Thoracic aorta (tissue), 2 donors: ENCODE measurements around the gene SUN3. TPM values are rescaled to one million over a fixed set of nuclear protein-coding genes. Genes with fewer than 3 reads are reported as not detected.

Experiments used
- ATAC-seq: fragments of 150-250 bp; one replicate; pipeline ENCODE4 v1.8.0; 2017; ENCODE audit warnings: low read depth; ENCODE audit not compliant: insufficient number of reproducible peaks, low FRiP score
- DNase-seq: peaks from one replicate; pipeline ENCODE4 v3.0.0-alpha.2; 2020; ENCODE audit warnings: low spot score
- H3K27ac ChIP-seq, 2 donors: fragments of 200-600 bp; sonication (generic); 1 replicate in 1 of 2; 2 replicates in 1 of 2; pipeline ENCODE4 v1.5.1; 2016; ENCODE audit warnings: mild to moderate bottlenecking in 2 of 2, moderate library complexity in 2 of 2
- H3K27me3 ChIP-seq: fragments of 200-600 bp; sonication (generic); replicated peaks from 2 replicates; pipeline ENCODE4 v1.6.0; 2016; ENCODE audit warnings: mild to moderate bottlenecking; ENCODE audit not compliant: insufficient read depth
- H3K36me3 ChIP-seq: fragments of 200-600 bp; sonication (generic); one replicate; pipeline ENCODE4 v1.5.1; 2016
- H3K4me1 ChIP-seq, 2 donors: fragments of 200-600 bp; sonication (generic); 1 replicate in 1 of 2; 2 replicates in 1 of 2; pipeline versions ENCODE4 v1.5.1 to v1.6.0; 2016; ENCODE audit warnings: low read depth in 2 of 2, mild to moderate bottlenecking in 1 of 2; ENCODE audit not compliant: control insufficient read depth in 1 of 2
- H3K4me3 ChIP-seq: fragments of 200-600 bp; sonication (generic); 2 replicates; pipeline ENCODE4 v1.5.1; 2016; ENCODE audit warnings: mild to moderate bottlenecking
- H3K9me3 ChIP-seq: fragments of 200-600 bp; sonication (generic); 2 replicates; pipeline ENCODE4 v1.5.1; 2016
- total RNA-seq, 2 donors: library from RNA; depleted of rRNA; stranded (reverse); fragments of >200 nt; gene quantifications; one replicate each; pipeline versions ENCODE4 v1.1.0 to v1.2.3, GENCODE V29; 2016
- TF ChIP-seq, protein P1 (sequence below): fragments of 200-600 bp; sonication (generic); IDR thresholded peaks from one replicate; pipeline ENCODE4 v1.5.1; 2019; ENCODE audit warnings: antibody characterized with exemption

Gene SUN3
- total RNA-seq, 2 donors from 2014 or later: not detected

DNA sequence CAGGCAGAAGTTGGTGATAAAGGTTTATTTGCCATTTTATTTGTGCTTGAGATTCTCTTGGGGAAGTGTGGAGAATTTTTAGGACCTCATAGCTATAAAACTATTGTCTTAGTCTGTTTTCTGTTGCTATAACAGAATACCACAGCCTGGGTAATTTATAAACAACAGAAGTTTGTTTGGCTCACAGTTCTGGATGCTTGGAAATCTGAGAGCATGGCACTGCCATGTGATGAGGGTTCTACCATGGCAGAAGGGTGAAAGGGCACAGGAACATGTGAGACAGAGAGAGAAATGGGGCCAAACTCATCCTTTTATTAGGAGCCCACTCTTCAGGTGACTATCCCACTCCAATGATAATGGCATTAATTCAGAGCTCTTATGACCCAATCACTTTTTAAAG, 12.3 kb downstream of the SUN3 start:
- Histone ChIP-seq H3K9me3 (no peaks in the 10 kb centered on the region), H3K27ac (no peak overlapping the region), H3K27me3 (no peaks in the 10 kb centered on the region), H3K4me3 (no peak overlapping the region), H3K4me1 (no peaks in the 10 kb centered on the region), H3K36me3 (no peaks in the 10 kb centered on the region)
- DNase-seq: no peak
- TF ChIP-seq, protein P1, sequence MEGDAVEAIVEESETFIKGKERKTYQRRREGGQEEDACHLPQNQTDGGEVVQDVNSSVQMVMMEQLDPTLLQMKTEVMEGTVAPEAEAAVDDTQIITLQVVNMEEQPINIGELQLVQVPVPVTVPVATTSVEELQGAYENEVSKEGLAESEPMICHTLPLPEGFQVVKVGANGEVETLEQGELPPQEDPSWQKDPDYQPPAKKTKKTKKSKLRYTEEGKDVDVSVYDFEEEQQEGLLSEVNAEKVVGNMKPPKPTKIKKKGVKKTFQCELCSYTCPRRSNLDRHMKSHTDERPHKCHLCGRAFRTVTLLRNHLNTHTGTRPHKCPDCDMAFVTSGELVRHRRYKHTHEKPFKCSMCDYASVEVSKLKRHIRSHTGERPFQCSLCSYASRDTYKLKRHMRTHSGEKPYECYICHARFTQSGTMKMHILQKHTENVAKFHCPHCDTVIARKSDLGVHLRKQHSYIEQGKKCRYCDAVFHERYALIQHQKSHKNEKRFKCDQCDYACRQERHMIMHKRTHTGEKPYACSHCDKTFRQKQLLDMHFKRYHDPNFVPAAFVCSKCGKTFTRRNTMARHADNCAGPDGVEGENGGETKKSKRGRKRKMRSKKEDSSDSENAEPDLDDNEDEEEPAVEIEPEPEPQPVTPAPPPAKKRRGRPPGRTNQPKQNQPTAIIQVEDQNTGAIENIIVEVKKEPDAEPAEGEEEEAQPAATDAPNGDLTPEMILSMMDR: no peak
- no peak for ATAC-seq

DNA sequence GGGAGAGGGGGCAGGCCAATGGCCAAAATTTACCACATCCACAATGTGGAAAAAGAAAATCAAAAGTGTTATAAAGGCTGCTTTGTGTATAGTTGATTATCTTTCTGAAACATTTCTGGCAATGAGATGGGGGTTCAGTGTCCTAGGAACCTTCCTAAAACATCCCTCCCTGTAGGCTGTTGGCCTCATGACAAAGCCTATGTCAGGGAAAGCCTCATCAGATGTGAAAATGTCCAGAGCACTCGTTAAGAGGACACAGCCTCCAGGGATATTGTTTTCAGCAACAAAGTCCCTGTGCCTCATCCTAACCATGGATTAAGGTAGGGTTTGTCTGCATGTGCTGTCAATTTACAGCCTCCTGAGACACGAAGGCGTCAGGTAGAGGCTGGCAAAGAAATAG, 17.0 kb downstream of the SUN3 start:
- no peak for ATAC-seq
- Histone ChIP-seq H3K36me3 (no peaks in the 10 kb centered on the region), H3K9me3 (no peaks in the 10 kb centered on the region), H3K27me3 (no peaks in the 10 kb centered on the region), H3K27ac (no peak overlapping the region), H3K4me3 (no peak overlapping the region), H3K4me1 (no peaks in the 10 kb centered on the region)
- TF ChIP-seq, protein P1: no peak
- DNase-seq: no peak

DNA sequence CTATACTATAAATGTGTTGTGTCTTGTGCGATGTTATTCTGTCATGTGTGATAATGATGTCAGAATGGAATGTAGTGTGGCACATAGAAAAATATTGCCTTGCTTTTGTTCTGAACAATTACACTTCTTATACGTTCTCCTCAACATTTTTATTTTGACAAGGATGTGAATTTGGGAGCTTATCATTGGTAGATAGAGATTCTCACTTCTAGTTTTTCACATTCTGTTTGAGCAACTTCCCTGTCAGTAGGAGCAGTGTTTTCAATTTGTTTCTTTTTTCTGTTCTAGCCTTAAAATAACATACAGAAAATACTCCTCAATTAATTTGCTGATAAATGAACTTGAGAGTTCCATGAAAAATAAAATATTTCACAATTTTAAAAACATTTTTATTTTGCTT, 17.6 kb downstream of the SUN3 start:
- DNase-seq (no peak), ATAC-seq (no peak)
- H3K36me3 ChIP-seq: no peaks in the 10 kb centered on the region
- no peak overlapping the region for H3K27ac ChIP-seq
- TF ChIP-seq, protein P1: no peak
- H3K9me3 ChIP-seq: no peaks in the 10 kb centered on the region
- H3K4me1 ChIP-seq: no peaks in the 10 kb centered on the region
- no peak overlapping the region for H3K4me3 ChIP-seq
- H3K27me3 ChIP-seq: no peaks in the 10 kb centered on the region

DNA sequence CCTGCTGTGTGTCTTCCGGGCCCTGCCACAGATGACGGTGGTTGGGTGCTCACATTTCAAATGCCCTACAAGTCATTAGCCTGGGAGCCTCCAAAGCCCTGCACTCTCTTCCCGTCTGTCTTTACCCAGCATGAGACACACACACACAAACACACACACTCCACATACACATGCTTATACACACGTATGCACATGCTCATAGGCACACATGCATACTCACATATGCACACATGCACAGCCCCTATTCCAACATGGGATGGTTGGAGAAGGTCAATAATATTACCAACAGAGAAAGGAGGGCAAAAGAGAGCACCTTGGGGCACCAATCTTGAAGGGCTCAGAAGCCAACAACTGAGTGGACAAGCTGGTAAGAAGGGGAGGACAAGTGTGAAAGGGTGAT, 19.0 kb downstream of the SUN3 start:
- Histone ChIP-seq H3K36me3 (no peaks in the 10 kb centered on the region), H3K27ac (no peak overlapping the region), H3K9me3 (no peaks in the 10 kb centered on the region), H3K4me3 (no peak overlapping the region), H3K4me1 (no peaks in the 10 kb centered on the region), H3K27me3 (no peaks in the 10 kb centered on the region)
- ATAC-seq: no peak
- TF ChIP-seq, protein P1: no peak
- no peak for DNase-seq

DNA sequence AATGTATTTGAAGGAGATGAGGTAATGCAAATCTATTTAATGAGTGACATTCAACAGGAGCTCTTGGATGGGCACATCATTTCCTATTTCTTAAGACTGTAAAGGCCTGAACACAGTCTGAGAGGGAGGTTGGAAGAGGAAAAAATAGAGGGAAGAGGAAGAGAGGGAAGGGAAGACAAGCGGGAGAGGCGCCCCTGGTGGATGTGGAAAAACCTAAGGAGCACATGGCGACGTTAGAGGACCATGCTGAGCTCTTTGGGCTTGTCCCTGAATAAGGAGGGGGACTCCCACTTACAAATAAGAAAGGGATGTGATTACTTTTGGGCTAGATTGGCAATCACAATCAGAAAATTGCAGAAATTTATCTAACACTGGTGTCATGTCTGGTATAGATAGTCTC, 19.6 kb downstream of the SUN3 start:
- no peaks in the 10 kb centered on the region for H3K36me3 ChIP-seq
- H3K4me1 ChIP-seq: no peaks in the 10 kb centered on the region
- no peak overlapping the region for H3K27ac ChIP-seq
- no peaks in the 10 kb centered on the region for H3K9me3 ChIP-seq
- DNase-seq: no peak
- no peak overlapping the region for H3K4me3 ChIP-seq
- H3K27me3 ChIP-seq: no peaks in the 10 kb centered on the region
- TF ChIP-seq, protein P1: no peak
- no peak for ATAC-seq
